ENCODE data around the gene IL17RE.

The IL17RE gene

DNA sequence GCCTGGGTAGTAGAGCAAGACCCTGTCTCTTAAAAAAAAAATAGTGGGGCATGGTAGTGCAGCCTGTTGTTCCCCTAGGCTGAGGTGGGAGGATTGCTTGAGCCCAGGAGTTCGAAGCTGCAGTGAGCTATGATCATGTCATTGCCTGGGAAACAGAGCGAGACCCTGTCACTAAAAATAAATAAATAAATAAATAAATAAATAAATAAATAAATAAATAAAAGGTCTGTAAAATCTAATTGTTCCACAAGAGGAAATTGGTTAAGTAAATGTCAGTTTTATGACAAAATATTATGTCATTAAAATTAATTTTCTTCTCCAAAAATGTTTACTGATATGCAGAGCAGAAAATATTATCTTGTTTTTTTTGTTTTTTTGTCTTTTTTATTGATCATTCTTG lies 36.3 kb downstream of the IL17RE start:
- TF ChIP-seq SIN3A (IDR thresholded peaks at IDR 0.05; ENCODE audit: borderline replicate concordance, insufficient read depth, low read length) (no peak), POLR2AphosphoS5 (IDR thresholded peaks at IDR 0.05; ENCODE audit: low read depth, low read length) (no peak), FOXP2 (optimal IDR thresholded peaks at IDR 0.05; ENCODE audit: borderline replicate concordance, extremely low read depth, extremely low read length, insufficient read depth) (no peak)
- TF ChIP-seq, protein P1, sequence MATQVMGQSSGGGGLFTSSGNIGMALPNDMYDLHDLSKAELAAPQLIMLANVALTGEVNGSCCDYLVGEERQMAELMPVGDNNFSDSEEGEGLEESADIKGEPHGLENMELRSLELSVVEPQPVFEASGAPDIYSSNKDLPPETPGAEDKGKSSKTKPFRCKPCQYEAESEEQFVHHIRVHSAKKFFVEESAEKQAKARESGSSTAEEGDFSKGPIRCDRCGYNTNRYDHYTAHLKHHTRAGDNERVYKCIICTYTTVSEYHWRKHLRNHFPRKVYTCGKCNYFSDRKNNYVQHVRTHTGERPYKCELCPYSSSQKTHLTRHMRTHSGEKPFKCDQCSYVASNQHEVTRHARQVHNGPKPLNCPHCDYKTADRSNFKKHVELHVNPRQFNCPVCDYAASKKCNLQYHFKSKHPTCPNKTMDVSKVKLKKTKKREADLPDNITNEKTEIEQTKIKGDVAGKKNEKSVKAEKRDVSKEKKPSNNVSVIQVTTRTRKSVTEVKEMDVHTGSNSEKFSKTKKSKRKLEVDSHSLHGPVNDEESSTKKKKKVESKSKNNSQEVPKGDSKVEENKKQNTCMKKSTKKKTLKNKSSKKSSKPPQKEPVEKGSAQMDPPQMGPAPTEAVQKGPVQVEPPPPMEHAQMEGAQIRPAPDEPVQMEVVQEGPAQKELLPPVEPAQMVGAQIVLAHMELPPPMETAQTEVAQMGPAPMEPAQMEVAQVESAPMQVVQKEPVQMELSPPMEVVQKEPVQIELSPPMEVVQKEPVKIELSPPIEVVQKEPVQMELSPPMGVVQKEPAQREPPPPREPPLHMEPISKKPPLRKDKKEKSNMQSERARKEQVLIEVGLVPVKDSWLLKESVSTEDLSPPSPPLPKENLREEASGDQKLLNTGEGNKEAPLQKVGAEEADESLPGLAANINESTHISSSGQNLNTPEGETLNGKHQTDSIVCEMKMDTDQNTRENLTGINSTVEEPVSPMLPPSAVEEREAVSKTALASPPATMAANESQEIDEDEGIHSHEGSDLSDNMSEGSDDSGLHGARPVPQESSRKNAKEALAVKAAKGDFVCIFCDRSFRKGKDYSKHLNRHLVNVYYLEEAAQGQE (IDR thresholded peaks at IDR 0.05; ENCODE audit: insufficient read depth in 1 of 2, low read depth in 2 of 2, low read length in 2 of 2): no peak

DNA sequence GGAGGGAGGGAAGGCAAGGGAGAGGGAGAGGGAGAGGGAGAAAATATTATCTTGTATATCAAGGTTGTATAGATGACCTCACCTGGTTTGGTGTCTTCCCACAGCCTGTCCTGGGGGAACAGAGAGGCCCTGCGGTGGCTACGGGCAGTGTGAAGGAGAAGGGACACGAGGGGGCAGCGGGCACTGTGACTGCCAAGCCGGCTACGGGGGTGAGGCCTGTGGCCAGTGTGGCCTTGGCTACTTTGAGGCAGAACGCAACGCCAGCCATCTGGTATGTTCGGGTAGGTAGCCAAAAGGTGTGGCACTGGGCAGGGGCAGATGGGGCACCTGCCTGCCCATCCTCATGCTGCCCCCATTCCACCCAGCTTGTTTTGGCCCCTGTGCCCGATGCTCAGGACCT lies 38.1 kb downstream of the IL17RE start:
- TF ChIP-seq FOXP2 (optimal IDR thresholded peaks at IDR 0.05; ENCODE audit: borderline replicate concordance, extremely low read depth, extremely low read length, insufficient read depth) (no peak), SIN3A (IDR thresholded peaks at IDR 0.05; ENCODE audit: borderline replicate concordance, insufficient read depth, low read length) (no peak), POLR2AphosphoS5 (IDR thresholded peaks at IDR 0.05; ENCODE audit: low read depth, low read length) (no peak), TAF1 (IDR thresholded peaks at IDR 0.05; ENCODE audit: borderline replicate concordance, insufficient read depth, low read length) (no peak)
- TF ChIP-seq, protein P1 (IDR thresholded peaks at IDR 0.05; ENCODE audit: insufficient read depth in 1 of 2, low read depth in 2 of 2, low read length in 2 of 2): no peak

DNA sequence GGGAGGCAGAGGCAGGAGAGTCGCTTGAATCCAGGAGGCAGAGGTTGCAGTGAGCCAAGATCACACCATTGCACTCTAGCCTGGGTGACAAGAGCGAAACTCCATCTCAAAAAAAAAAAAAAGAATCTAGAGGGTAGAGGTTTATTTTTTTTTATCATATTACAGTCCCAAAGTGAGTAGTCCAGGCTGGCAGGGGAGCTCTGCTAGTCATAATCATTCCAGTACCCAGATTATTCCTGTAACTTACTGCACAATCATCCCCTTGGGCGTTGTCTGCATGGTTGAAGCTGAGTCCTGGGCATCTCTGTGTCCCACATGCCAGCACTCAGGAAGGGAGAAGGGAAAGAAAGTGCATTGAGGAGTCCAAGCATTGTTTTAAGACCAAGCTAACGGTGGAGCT lies 39.5 kb downstream of the IL17RE start:
- no peak for TF ChIP-seq TAF1 (IDR thresholded peaks at IDR 0.05; ENCODE audit: borderline replicate concordance, insufficient read depth, low read length)
- TF ChIP-seq POLR2AphosphoS5 (IDR thresholded peaks at IDR 0.05; ENCODE audit: low read depth, low read length): no peak
- TF ChIP-seq SIN3A (IDR thresholded peaks at IDR 0.05; ENCODE audit: borderline replicate concordance, insufficient read depth, low read length): no peak
- no peak for TF ChIP-seq FOXP2 (optimal IDR thresholded peaks at IDR 0.05; ENCODE audit: borderline replicate concordance, extremely low read depth, extremely low read length, insufficient read depth)

DNA sequence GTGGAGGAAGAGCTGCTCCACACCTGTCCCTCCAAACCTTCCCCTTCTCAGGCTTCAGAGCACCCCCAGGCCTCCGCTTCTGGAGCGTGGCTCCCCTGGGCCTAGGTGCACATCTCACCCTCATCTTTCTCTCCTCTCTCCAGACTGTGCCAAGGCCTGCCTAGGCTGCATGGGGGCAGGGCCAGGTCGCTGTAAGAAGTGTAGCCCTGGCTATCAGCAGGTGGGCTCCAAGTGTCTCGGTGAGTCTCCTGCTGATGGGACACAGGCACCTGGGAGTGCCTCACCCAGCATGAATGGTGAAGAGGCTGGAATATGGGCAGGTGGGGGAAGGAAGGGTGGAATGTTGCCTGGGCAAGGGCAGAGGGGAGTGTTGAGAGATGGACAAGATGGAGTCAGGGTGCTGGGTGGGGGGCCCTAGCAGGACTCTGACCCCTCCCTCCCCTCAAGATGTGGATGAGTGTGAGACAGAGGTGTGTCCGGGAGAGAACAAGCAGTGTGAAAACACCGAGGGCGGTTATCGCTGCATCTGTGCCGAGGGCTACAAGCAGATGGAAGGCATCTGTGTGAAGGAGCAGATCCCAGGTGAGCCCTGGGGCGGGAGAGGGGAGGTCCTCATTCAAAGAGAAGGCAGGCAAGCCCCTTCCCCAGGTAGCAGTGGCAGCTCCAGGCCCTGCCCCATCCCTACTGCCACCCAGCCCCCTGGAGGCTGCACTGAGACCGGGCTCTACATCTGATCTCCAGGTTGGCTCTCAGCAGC lies 40.5 kb downstream of the IL17RE start:
- TF ChIP-seq POLR2AphosphoS5 (IDR thresholded peaks at IDR 0.05; ENCODE audit: low read depth, low read length): no peak
- no peak for TF ChIP-seq SIN3A (IDR thresholded peaks at IDR 0.05; ENCODE audit: borderline replicate concordance, insufficient read depth, low read length)
- TF ChIP-seq, protein P1 (IDR thresholded peaks at IDR 0.05; ENCODE audit: insufficient read depth in 1 of 2, low read depth in 2 of 2, low read length in 2 of 2): no peak
- TF ChIP-seq FOXP2 (optimal IDR thresholded peaks at IDR 0.05; ENCODE audit: borderline replicate concordance, extremely low read depth, extremely low read length, insufficient read depth): no peak
- no peak for TF ChIP-seq TAF1 (IDR thresholded peaks at IDR 0.05; ENCODE audit: borderline replicate concordance, insufficient read depth, low read length)

DNA sequence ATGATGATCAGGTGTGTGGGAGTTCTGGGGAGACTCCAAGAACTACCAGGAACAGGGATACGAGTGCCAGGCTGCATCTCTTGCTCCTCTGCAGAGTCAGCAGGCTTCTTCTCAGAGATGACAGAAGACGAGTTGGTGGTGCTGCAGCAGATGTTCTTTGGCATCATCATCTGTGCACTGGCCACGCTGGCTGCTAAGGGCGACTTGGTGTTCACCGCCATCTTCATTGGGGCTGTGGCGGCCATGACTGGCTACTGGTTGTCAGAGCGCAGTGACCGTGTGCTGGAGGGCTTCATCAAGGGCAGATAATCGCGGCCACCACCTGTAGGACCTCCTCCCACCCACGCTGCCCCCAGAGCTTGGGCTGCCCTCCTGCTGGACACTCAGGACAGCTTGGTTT lies 41.6 kb downstream of the IL17RE start:
- TF ChIP-seq, protein P1 (IDR thresholded peaks at IDR 0.05; ENCODE audit: insufficient read depth in 1 of 2, low read depth in 2 of 2, low read length in 2 of 2): no peak
- TF ChIP-seq SIN3A (IDR thresholded peaks at IDR 0.05; ENCODE audit: borderline replicate concordance, insufficient read depth, low read length): no peak
- no peak for TF ChIP-seq TAF1 (IDR thresholded peaks at IDR 0.05; ENCODE audit: borderline replicate concordance, insufficient read depth, low read length)
- no peak for TF ChIP-seq POLR2AphosphoS5 (IDR thresholded peaks at IDR 0.05; ENCODE audit: low read depth, low read length)
- no peak for TF ChIP-seq FOXP2 (optimal IDR thresholded peaks at IDR 0.05; ENCODE audit: borderline replicate concordance, extremely low read depth, extremely low read length, insufficient read depth)

All from PFSK-1 (cell line).